H1 (cell line): Measurements from ENCODE around the gene ACRBP. TPM values are rescaled to one million over a fixed set of nuclear protein-coding genes. Genes with fewer than 3 reads are reported as not detected.

Experiments used
- CTCF ChIA-PET: fragments of 300-600 bp; sonication (Branson Sonifier 250); formaldehyde crosslinking; loops from one replicate; lab custom pipeline; 2021; ENCODE audit not compliant: partially characterized antibody; lab: Charles Lee
- POLR2A ChIA-PET: fragments of 300-600 bp; sonication (Branson Sonifier 250); formaldehyde crosslinking; loops from one replicate; lab custom pipeline; 2021; ENCODE audit warnings: inconsistent platforms; ENCODE audit not compliant: partially characterized antibody; lab: Charles Lee
- DNase-seq, 2 experiments: peaks; one replicate each; pipeline versions ENCODE4 v3.0.0 to v3.0.0-alpha.2; 2010 to 2022; ENCODE audit warnings: low spot score in 2 of 2, low read depth in 1 of 2, mixed read lengths in 1 of 2
- FAIRE-seq: peaks from 2 replicates; lab custom pipeline; 2011; peaks lifted over from hg19 to GRCh38; lab: Jason Lieb, UNC
- H2AFZ ChIP-seq: 2 replicates; pipeline ENCODE4 v1.8.1; 2012; ENCODE audit warnings: low read length, inconsistent platforms
- H2AK5ac ChIP-seq: 2 replicates; pipeline ENCODE4 v1.6.1; 2013; ENCODE audit warnings: low read depth, low read length
- H2BK120ac ChIP-seq: replicated peaks from 2 replicates; pipeline ENCODE3; 2013; ENCODE audit warnings: low read depth, low read length, inconsistent platforms
- H2BK12ac ChIP-seq: 2 replicates; pipeline ENCODE4 v1.6.1; 2013; ENCODE audit warnings: low read depth, low read length
- H2BK15ac ChIP-seq: 2 replicates; pipeline ENCODE4 v1.6.1; 2013; ENCODE audit warnings: low read length
- H2BK20ac ChIP-seq: 2 replicates; pipeline ENCODE4 v1.6.1; 2013; ENCODE audit warnings: low read length
- H2BK5ac ChIP-seq: 2 replicates; pipeline ENCODE4 v1.6.1; 2013; ENCODE audit warnings: low read depth, low read length
- H3K14ac ChIP-seq: 2 replicates; pipeline ENCODE4 v1.6.1; 2013; ENCODE audit warnings: inconsistent platforms; ENCODE audit not compliant: insufficient read length
- H3K18ac ChIP-seq: 2 replicates; pipeline ENCODE4 v1.6.1; 2013; ENCODE audit warnings: low read length; ENCODE audit errors: extremely low read depth
- H3K23ac ChIP-seq: 2 replicates; pipeline ENCODE4 v1.6.1; 2013; ENCODE audit warnings: inconsistent platforms; ENCODE audit not compliant: insufficient read length
- H3K23me2 ChIP-seq: 2 replicates; pipeline ENCODE4 v1.6.1; 2013; ENCODE audit warnings: low read depth, low read length
- H3K27ac ChIP-seq: 2 replicates; pipeline ENCODE4 v1.6.1; 2011; ENCODE audit warnings: low read depth, low read length, inconsistent platforms
- H3K27me3 ChIP-seq, 4 experiments: replicated peaks in 1 of 4; 1 replicate in 1 of 4; 2 replicates in 3 of 4; pipeline versions ENCODE4 v1.6.1 to v1.8.1; 2011 to 2013; ENCODE audit warnings: low read length in 3 of 4, mild to moderate bottlenecking in 3 of 4, inconsistent platforms in 2 of 4, mixed read lengths in 2 of 4, moderate library complexity in 1 of 4; ENCODE audit not compliant: control insufficient read depth in 3 of 4, insufficient read depth in 3 of 4; ENCODE audit errors: extremely low read depth in 1 of 4
- H3K36me3 ChIP-seq, 4 experiments: 2 replicates each; pipeline versions ENCODE4 v1.6.1 to v1.8.1; 2011 to 2013; ENCODE audit warnings: mild to moderate bottlenecking in 4 of 4, low read length in 3 of 4, moderate library complexity in 2 of 4, control low read depth in 1 of 4, inconsistent platforms in 1 of 4; ENCODE audit not compliant: insufficient read depth in 4 of 4, control insufficient read depth in 2 of 4
- H3K4ac ChIP-seq: replicated peaks from 2 replicates; pipeline ENCODE3; 2013; ENCODE audit warnings: low read length, low read depth, mixed read lengths, inconsistent platforms; ENCODE audit not compliant: insufficient read length
- H3K4me1 ChIP-seq, 4 experiments: replicated peaks in 1 of 4; 1 replicate in 1 of 4; 2 replicates in 3 of 4; pipeline versions ENCODE4 v1.6.1 to v1.8.1; 2011 to 2013; ENCODE audit warnings: low read length in 3 of 4, inconsistent platforms in 2 of 4, mixed read lengths in 1 of 4; ENCODE audit not compliant: insufficient read depth in 4 of 4, control insufficient read depth in 3 of 4
- H3K4me2 ChIP-seq, 2 experiments: 2 replicates each; pipeline versions ENCODE4 v1.6.1 to v1.8.1; 2011 to 2013; ENCODE audit warnings: low read depth in 2 of 2, low read length in 2 of 2, control low read depth in 1 of 2, inconsistent platforms in 1 of 2, mild to moderate bottlenecking in 1 of 2; ENCODE audit not compliant: insufficient read depth in 1 of 2
- H3K4me3 ChIP-seq, 4 experiments: fragments of 200-600, 300-600 bp in 1 of 4; sonication (generic), shearing (Covaris generic), sonication (Bioruptor Twin) in 1 of 4; 2 replicates each; pipeline versions ENCODE4 v1.5.1 to v1.8.1; 2011 to 2016; ENCODE audit warnings: low read length in 4 of 4, low read depth in 3 of 4, control low read depth in 2 of 4, inconsistent platforms in 2 of 4, mild to moderate bottlenecking in 2 of 4, mixed read lengths in 1 of 4, moderate library complexity in 1 of 4; ENCODE audit not compliant: insufficient read depth in 2 of 4; ENCODE audit errors: extremely low read depth in 1 of 4
- H3K56ac ChIP-seq: replicated peaks from 2 replicates; pipeline ENCODE3; 2013; ENCODE audit warnings: low read depth, mild to moderate bottlenecking, mixed read lengths, low read length, inconsistent platforms; ENCODE audit not compliant: insufficient read length
- H3K79me1 ChIP-seq: 2 replicates; pipeline ENCODE4 v1.6.1; 2013; ENCODE audit warnings: low read depth, low read length, control low read depth
- H3K79me2 ChIP-seq, 2 experiments: 2 replicates each; pipeline versions ENCODE4 v1.6.1 to v1.8.1; 2012 to 2013; ENCODE audit warnings: low read length in 2 of 2, mild to moderate bottlenecking in 2 of 2, inconsistent platforms in 1 of 2; ENCODE audit not compliant: insufficient read depth in 2 of 2, control insufficient read depth in 1 of 2
- H3K9ac ChIP-seq, 4 experiments: replicated peaks in 1 of 4; 1 replicate in 1 of 4; 2 replicates in 3 of 4; pipeline versions ENCODE4 v1.6.1 to v1.8.1; 2011 to 2013; ENCODE audit warnings: low read depth in 3 of 4, low read length in 3 of 4, control low read depth in 2 of 4, mild to moderate bottlenecking in 2 of 4, moderate library complexity in 2 of 4, inconsistent platforms in 1 of 4; ENCODE audit errors: extremely low read depth in 1 of 4
- H3K9me3 ChIP-seq, 2 experiments: 2 replicates each; pipeline versions ENCODE4 v1.6.1 to v1.8.1; 2012 to 2013; ENCODE audit warnings: mild to moderate bottlenecking in 2 of 2, moderate library complexity in 2 of 2, control low read depth in 1 of 2, inconsistent platforms in 1 of 2, low read depth in 1 of 2, low read length in 1 of 2, mixed read lengths in 1 of 2; ENCODE audit not compliant: insufficient read depth in 2 of 2
- H4K20me1 ChIP-seq, 2 experiments: replicated peaks in 1 of 2; 2 replicates each; pipeline versions ENCODE3 to v1.8.1; 2011 to 2013; ENCODE audit warnings: inconsistent platforms in 2 of 2, low read length in 2 of 2, mild to moderate bottlenecking in 1 of 2; ENCODE audit not compliant: insufficient read depth in 2 of 2, control insufficient read depth in 1 of 2
- H4K5ac ChIP-seq: 2 replicates; pipeline ENCODE4 v1.6.1; 2013; ENCODE audit warnings: low read length, low read depth, mixed read lengths, inconsistent platforms; ENCODE audit not compliant: insufficient read length
- H4K8ac ChIP-seq: 2 replicates; pipeline ENCODE4 v1.8.0; 2013; ENCODE audit warnings: mild to moderate bottlenecking, moderate library complexity, low read length, inconsistent platforms; ENCODE audit not compliant: insufficient read depth; ENCODE audit errors: extremely low read depth
- H4K91ac ChIP-seq: replicated peaks from 2 replicates; pipeline ENCODE3; 2013; ENCODE audit warnings: low read length, mixed read lengths, inconsistent platforms; ENCODE audit not compliant: insufficient read length
- ATF3 ChIP-seq: IDR thresholded peaks from 2 replicates; pipeline ENCODE4 v1.6.1; 2011; ENCODE audit warnings: low read depth, mild to moderate bottlenecking, low read length; ENCODE audit not compliant: insufficient read depth
- CBX5 ChIP-seq: fragments of 300-800, 300-1000 bp; sonication (generic); IDR thresholded peaks from 2 replicates; pipeline ENCODE4 v1.7.1; 2016; ENCODE audit warnings: antibody characterized with exemption, low read length, low read depth
- CREB1 ChIP-seq: IDR thresholded peaks from 2 replicates; pipeline ENCODE4 v1.6.1; 2012; ENCODE audit warnings: inconsistent platforms
- E2F6 ChIP-seq: IDR thresholded peaks from 2 replicates; pipeline ENCODE4 v1.6.1; 2012; ENCODE audit warnings: inconsistent platforms
- KDM5A ChIP-seq: fragments of 200-600 bp; IDR thresholded peaks from 2 replicates; pipeline ENCODE4 v1.7.1; 2012; ENCODE audit warnings: mild to moderate bottlenecking, low read length, inconsistent platforms, mixed read lengths
- PHF8 ChIP-seq: fragments of 200-600 bp; sonication (generic); conservative IDR thresholded peaks from 2 replicates; pipeline ENCODE4 v1.7.1; 2012; ENCODE audit warnings: low read depth, mild to moderate bottlenecking, inconsistent platforms, low read length, moderate library complexity
- POLR2A ChIP-seq, 2 experiments: IDR thresholded peaks; 1 replicate in 1 of 2; 2 replicates in 1 of 2; pipeline ENCODE4 v1.6.1; 2011; ENCODE audit warnings: low read depth in 2 of 2, low read length in 2 of 2, mild to moderate bottlenecking in 2 of 2; ENCODE audit errors: control extremely low read depth in 1 of 2
- SP4 ChIP-seq: IDR thresholded peaks from 2 replicates; pipeline ENCODE4 v1.6.1; 2012; ENCODE audit warnings: low read length, inconsistent platforms
- TBP ChIP-seq: IDR thresholded peaks from 2 replicates; pipeline ENCODE4 v1.6.1; 2011; ENCODE audit warnings: low read depth, low read length, improper control_type of control experiment
- ZNF274 ChIP-seq: IDR thresholded peaks from 2 replicates; pipeline ENCODE4 v1.7.0; 2012; ENCODE audit warnings: low read length, borderline replicate concordance; ENCODE audit errors: extremely low read depth
- WGBS, 2 experiments: shearing (Covaris generic) in 1 of 2; methylation state at CpG; one replicate each; pipeline versions ENCODE4 v1.1.6 to v1.1.7; 2013 to 2015; ENCODE audit warnings: low lambda C conversion rate in 2 of 2, mixed read lengths in 2 of 2, inconsistent platforms in 1 of 2, low coverage in 1 of 2, missing lambda C conversion rate in 1 of 2; ENCODE audit not compliant: insufficient replicate concordance in 2 of 2, insufficient coverage in 1 of 2, insufficient read length in 1 of 2; ENCODE audit errors: extremely low coverage in 1 of 2, missing lambda C conversion rate in 1 of 2; 5-methylcytosine and 5-hydroxymethylcytosine counted together
- polyA plus RNA-seq, 7 experiments: library from polyadenylated mRNA; depleted of rRNA in 3 of 7; stranded (reverse) in 5 of 7; unstranded in 2 of 7; fragments of >200 nt in 5 of 7; fragments of 200-250 nt in 2 of 7; gene quantifications; 1 replicate in 5 of 7; 2 replicates in 1 of 7; 4 replicates in 1 of 7; pipeline versions ENCODE4 v1.2.1 to v1.2.3, GENCODE V29; 2011 to 2013; ENCODE audit warnings: missing spikeins in 2 of 7, mixed read lengths in 2 of 7
- total RNA-seq: library from RNA; stranded (reverse); fragmentation: NEBNext Ultra II Directional; extraction: Animal tissue kit (Norgen Biotek cat#: 25700); gene quantifications from 2 replicates; pipeline ENCODE4 v1.2.1, GENCODE V29; 2021

The ACRBP gene
- total and polyA plus RNA-seq, 2 of the 8 experiments (the other 6 are each of a cell fraction or from before 2014, with no cell fraction given), result 0.80 to 5.2 TPM

DNA sequence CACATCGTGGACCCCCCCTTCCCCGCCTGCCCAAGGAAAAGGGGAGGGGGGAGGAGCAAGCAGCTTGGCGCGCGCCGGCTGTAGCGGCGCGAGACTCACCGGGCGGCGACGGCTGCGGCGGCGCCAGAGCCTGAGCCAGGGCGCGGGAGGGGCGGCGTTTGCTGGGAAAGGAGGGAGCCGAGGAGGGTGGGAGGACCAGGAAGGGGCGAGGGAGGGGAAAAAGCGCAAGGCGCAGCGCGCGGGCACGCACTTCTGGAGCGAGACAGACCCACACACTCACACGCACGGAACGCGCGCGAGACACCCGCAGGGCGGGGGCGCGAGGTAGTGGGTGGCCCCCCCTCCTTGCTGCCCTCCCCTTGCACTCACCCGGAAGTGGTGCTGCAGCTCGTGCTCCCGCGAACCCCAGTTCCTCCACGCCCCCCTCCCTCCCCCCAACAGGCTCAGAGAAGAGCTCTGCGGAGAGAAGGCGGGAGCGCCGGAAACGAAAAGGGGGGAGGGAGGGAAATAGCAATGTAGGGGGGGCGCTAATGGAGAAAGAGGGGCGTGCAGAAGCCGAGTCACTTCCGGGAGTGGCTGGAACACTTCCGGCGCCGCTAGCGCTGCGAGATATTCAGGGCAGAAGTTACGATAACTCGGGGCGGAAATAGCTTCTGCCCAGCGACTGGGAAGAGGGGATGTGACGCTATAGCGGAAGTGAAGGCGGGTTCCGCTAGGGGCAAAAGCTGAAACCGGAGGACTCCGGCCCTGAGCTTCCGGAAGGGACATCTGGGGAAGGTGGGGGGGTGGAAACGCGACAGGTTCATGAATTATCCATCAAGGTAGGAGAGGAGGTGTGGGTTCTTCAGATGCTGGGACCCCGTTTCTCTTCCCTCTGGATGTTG is 42.0 kb upstream of the ACRBP start, which contains the start of gene ZNF384:
Gene ZNF384 (minus strand): TSS at position 377 of the 884 bp plus-strand sequence. CDS start 9,855 bp downstream, outside the sequence.
- no peak within 1 kb of the TSS for H2BK20ac ChIP-seq
- 2% methylated on average over 29 of the region's 72 CpGs; no CpG with 5 or more reads in 1 of the 2 experiments for WGBS, 2 experiments
- TF ChIP-seq SP4 (no peak), CBX5 (no peak), PHF8 (peak; percentile 93), ZNF274 (no peak), POLR2A (IDR thresholded peaks at IDR 0.05; ENCODE audit: control extremely low read depth in 1 of 2, low read depth in 2 of 2, low read length in 2 of 2) (peak in 1 of 2 experiments; percentile 56; a peak in 1 of 3 replicates), TBP (no peak; the same call in 1 of the 2 replicates), ATF3 (no peak), E2F6 (no peak), KDM5A (no peak), CREB1 (peak; percentile 96)

More for the DNA sequence above, 42.0 kb upstream of the ACRBP start, which contains the start of gene ZNF384:
- Histone ChIP-seq H2BK15ac (peak within 1 kb of the TSS; percentile 73; the same call in 1 of the 2 replicates), H4K8ac (peak within 1 kb of the TSS; percentile 95), H2BK12ac (peak within 1 kb of the TSS; percentile 69; the same call in 1 of the 2 replicates), H3K4ac (peak within 1 kb of the TSS; percentile 76), H3K27ac (peak within 1 kb of the TSS; percentile 90), H4K20me1 (peaks cover 0 to 2% of the 10 kb centered on the region in 2 experiments), H3K27me3 (no peaks in the 10 kb centered on the region), H3K36me3 (no peaks in the 10 kb centered on the region), H3K9ac (peak within 1 kb of the TSS; percentile 84 to 93 (median 90)), H4K91ac (peak within 1 kb of the TSS; percentile 95), H3K9me3 (no peaks in the 10 kb centered on the region), H2BK5ac (peak within 1 kb of the TSS; percentile 94; the same call in 1 of the 2 replicates), H3K4me1 (peaks cover 0 to 9% (median 7%) of the 10 kb centered on the region in 4 experiments; a peak in 6 of 7 replicates), H2AFZ (no peak within 1 kb of the TSS), H3K18ac (peak within 1 kb of the TSS; percentile 97; the same call in 1 of the 2 replicates), H3K56ac (peak within 1 kb of the TSS; percentile 92), H3K4me3 (peak within 1 kb of the TSS; percentile 78 to 96 (median 88)), H4K5ac (peak within 1 kb of the TSS; percentile 75), H3K23me2 (peaks cover 11% of the 10 kb centered on the region), H3K23ac (no peak within 1 kb of the TSS), H2BK120ac (peak within 1 kb of the TSS; percentile 81), H3K14ac (peak within 1 kb of the TSS; percentile 73), H2AK5ac (peak within 1 kb of the TSS; percentile 68; the same call in 1 of the 2 replicates), H3K79me1 (peaks cover 16% of the 10 kb centered on the region), H3K79me2 (peaks cover 13 to 45% of the 10 kb centered on the region in 2 experiments), H3K4me2 (peak within 1 kb of the TSS; percentile 98 to 99)
- ChIA-PET POLR2A (interaction anchor here (0.6 to 6.5 kb wide), 37 partner anchors 8 to 256 kb away, joined by 3 to 72 read pairs (median 5); partner anchors contain the start of genes COPS7A, GAPDH, ING4 and MLF2), CTCF (interaction anchor here (0.6 to 7.7 kb wide), 17 partner anchors 10 to 679 kb away, joined by 3 to 55 read pairs (median 4); partner anchors contain the start of genes ACRBP, COPS7A, MLF2 and NOP2)
- peak; percentile 89 to 97 for DNase-seq
- FAIRE-seq, result peak; percentile 72
